IPS-11a (cell line): ENCODE results near the gene FBXL16.

Experiments
- H3K4me3 ChIP-seq: one replicate; pipeline ENCODE4 v1.5.1; 2013; ENCODE audit warnings: low read depth, low read length, control low read depth

The FBXL16 gene

DNA sequence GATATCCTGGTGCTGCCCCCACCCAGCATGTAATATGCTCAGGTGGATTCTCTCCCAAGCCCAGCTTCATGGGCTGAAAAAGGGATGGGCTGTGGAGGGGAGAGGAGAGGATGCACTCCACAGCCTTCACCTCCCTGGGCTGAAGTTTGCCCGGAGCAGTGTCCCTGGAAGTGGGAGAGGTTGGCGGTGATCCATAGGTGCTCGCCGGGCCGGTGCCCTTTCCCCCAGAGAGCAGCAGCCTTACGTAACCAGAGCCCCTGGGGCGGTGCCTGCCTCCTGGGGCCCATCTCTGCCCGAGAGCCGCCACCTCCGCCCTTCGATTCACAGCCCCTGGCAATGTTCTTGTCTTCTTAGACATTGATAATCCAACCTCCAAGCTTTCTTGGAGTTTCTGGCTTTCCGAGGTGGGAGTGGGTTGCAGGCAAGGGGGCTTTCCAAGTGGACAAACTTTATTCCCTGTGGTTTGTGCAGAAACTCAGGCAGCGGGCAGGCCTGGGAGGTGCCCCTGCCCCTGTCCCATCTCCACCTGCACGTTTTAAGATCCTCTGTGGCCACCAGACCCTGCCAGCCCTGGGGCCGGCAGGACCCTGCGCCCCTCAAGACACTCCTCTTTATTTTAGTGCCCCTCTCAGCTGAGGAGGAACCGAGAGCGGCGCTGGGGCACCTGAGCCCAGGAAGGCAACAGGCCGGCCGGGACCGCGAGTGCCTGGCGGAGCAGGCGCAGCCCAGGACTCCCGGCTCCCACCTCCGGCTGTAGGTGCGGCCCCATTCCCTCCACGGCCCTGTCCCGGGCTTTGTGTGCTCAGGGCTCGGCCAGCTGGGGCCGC is 59.5 kb downstream of the FBXL16 start:
- no peak overlapping the region for H3K4me3 ChIP-seq

DNA sequence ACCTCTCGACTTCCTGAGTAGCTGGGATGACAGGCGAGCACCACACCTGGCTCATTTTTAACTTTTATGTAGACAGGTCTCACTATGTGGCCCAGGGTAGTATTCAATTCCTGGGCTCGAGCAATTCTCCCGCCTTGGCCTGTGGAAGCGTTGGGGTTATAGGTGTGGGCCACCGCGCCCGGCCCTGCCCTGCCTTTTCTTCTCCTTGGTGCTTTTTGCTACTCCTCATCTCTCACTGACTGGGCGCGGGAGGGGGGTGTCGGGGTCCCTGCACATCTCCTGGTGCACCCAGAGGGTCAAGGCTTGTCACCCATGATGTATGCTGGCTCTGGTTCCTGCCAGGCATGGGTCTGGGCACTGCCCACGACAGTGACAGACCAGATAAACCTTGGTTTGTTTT is 61.0 kb downstream of the FBXL16 start:
- no peak overlapping the region for H3K4me3 ChIP-seq

DNA sequence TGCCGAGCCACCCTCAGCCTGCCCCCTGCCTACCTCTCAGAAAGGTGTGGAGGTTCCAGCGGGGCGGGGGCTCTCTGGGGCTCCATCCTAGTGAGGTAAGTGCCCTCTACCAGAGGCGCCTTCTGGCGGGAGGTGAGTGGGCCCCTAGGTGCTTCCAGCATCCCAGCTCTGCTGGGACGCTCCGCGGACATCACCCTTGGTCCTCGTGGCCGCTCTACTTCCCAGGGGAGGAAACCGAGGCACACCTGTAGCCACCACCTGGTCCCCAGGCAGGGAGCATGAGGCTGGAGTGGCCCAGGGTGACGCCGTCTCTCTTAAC is 62.6 kb downstream of the FBXL16 start:
- no peak overlapping the region for H3K4me3 ChIP-seq
